HG02938 (cell line): ENCODE results near the gene GRID1.

ENCODE experiments used
- ATAC-seq: cut with Tn5 transposase; IDR thresholded peaks from one replicate; pipeline ENCODE4 v1.9.1; 2021; ENCODE audit warnings: mild to moderate bottlenecking, moderate library complexity; ENCODE audit not compliant: unreplicated experiment

GRID1 gene

DNA sequence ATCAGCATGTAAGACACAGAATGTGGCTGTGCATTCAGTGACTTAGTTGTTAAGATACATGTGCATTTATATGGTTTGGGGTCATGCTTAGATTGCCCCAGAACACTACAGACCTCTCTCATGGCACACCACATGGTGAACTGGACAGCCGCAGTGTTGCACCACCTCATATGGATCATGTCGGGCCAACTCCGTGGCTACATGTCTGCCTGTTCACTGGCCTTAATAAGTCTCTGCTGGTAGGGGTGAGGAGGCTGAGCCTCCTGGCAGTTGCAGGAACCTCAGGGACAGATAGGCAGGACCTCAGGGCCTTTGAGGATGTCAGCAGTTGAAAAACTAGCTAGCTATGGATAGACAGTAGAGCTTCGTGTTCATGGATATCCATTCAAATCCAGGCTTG, 751.0 kb downstream of the GRID1 start:
- ATAC-seq, result no peak

DNA sequence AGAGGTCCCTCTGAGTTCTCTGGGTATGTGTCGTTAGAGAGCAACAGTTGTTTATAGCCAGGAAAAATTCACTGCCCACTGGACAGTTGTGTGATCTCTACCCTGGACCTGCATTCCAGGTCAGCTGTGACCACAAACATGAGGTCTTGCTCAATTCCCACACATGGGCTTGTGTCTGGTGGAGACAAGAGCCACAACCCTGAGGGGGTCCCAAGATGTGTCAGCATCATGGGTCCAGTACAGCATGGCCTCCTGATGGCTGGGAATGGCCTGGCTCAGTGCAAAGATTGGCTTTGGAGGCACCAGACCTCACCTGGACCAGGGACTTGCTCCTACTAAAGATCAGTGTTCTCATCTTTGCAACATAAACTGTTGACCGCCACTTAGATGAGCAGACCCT, 751.6 kb downstream of the GRID1 start:
- ATAC-seq, result no peak

- ATAC-seq, result no peak
Measured at GRCh38 chr10:85614566-85614965, 752.0 kb downstream of the GRID1 start.

DNA sequence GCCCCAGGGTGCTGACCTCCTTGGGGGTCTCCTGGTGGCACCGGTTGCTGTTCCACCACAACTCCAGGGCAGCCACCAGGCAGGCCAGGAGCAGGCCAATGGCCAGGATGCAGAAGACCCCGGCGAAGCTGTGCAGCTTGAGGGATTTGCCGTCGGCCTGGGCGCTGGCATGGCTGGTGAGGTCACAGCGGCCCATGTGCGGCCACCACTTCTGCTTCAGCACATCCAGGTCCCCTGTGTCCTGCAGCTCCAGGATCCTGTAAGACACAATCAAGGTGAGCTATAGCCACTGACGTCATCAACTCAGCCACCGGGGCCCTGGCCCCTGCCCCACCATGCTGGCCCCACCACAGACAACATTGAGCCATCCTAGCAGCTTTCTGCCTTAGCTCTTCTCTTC, 753.2 kb downstream of the GRID1 start:
- ATAC-seq, result no peak

GRCh38 chr10:85612833-85613232, 753.8 kb downstream of the GRID1 start:
- peak; percentile 49 for ATAC-seq

- ATAC-seq, result peak; percentile 85
Measured at GRCh38 chr10:85612378-85612775, 754.2 kb downstream of the GRID1 start.

DNA sequence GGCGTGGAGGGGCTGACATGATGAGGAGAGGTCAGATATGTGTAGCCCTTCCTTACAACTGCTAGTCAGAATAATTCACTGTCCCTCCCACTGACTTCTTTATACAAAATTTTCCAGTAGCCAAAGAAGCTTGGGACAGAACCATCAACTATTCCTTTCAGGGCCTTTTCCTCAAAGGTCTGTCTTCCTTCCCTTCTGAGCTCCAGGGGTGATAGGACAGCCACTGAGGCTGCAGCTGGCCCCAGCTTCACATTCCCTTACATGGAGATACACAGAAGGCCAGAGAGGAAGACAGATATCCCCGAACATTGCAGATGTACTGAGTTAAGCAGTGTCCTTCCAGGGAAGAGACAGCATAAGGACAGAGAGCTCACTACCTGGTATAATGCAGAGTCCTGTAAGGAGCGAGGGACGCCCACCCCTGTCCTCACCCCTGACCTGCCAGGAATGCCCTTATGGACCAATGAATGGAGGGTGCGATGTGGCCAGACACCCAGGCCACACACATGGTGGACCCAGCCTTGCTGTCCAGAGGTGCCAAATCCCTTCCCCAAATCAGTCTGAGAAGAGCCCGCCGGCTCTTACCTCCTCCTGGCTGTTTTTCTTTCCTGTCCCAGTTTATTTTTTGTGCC, 754.7 kb downstream of the GRID1 start:
- no peak for ATAC-seq

DNA sequence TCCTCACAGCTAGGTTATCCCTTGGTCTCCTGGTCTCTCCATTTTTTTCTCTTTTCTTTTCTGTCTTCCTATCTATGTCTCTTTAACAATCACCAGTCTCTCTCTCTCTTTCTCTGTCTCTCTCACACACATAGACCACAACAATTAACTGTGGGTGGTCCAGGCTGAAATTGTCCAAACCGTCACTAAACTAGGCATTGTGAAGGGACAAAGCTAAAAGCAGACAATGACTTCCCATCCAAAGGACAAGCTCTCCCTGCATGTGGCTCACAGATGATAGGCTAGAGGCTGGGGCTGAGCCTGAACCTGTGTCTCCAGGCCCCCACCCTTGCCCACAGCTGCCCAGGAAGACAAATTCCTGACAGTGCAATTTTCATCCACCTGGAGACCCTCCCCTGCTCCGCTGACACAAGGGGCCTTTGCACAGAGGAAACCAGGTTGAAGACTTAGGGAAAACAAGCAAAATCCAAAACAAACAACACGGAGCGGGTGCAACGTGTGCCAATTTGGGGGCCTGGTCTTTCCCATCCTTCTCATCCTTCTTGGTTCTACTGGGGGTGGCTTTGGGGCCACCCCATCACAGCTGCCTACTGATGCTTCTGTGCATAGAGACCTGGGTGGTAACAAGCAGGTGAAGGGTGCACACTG, 755.4 kb downstream of the GRID1 start:
- no peak for ATAC-seq

- no peak for ATAC-seq
Measured at GRCh38 chr10:85610381-85611092, 756.1 kb downstream of the GRID1 start.

- ATAC-seq, result no peak
Measured at GRCh38 chr10:85609509-85609908, 757.1 kb downstream of the GRID1 start.

GRCh38 chr10:85608706-85609105, 757.9 kb downstream of the GRID1 start:
- no peak for ATAC-seq

GRCh38 chr10:85607043-85607695, 759.4 kb downstream of the GRID1 start:
- no peak for ATAC-seq

GRCh38 chr10:85606401-85606800, 760.2 kb downstream of the GRID1 start:
- ATAC-seq, result no peak

GRCh38 chr10:85604884-85605283, 761.7 kb downstream of the GRID1 start:
- no peak for ATAC-seq

- no peak for ATAC-seq
Measured at GRCh38 chr10:85604136-85604725, 762.4 kb downstream of the GRID1 start.

DNA sequence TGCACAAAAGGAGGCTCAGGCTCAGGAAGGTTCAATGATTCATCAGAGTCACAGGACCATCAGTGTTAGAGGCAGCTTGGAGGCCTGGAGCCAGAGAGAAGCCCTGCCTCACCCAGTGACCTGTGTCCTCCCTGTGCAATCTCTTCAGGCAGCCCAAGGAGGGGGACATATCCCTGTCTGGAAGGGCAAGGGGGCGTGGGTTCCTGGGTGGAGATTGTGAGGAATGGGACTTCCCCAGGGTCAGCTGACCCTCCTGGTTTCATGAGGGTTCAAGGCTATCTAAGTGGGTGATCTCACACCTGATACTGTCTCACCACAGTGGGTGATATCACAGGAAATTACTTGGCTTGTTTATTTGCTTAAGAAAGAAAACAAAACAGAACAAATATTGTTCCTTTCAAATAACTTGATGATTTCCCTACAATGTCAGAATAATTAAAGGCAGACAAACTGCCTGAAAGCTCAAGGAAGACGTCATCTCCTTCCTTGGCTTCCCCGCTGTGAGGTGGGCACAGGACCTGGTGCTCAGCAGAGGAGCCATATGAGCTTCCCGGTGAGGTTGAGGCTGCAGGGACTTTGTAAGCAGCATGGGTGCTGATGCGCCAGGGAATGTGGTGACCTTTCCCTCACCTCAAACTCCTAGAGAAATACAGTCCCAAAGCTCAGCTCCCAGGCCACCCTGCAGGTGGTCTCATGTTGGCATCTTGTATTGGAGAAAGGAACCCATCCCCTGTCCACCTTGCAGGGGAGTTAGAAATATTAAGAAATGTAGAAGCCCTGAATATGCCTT, 763.2 kb downstream of the GRID1 start:
- ATAC-seq, result no peak

DNA sequence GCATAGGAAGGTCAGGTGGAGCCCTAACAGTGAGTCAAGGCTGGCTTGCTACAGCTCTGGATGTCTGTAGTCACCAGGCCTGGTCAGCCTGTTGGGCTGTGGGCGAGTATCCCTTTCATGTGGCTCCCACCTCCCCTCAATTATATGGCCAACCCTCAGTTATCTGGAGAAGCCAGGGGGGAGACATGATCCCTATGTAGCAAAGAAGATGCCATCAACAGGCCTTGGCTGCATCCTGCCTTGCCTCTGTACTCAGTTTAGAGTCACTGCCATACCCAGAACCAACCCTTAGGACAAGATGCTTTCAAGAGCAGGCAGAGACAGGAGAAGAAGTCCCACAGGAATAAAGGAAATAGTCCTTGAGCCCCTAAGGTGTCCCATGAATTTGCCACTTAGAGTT, 763.9 kb downstream of the GRID1 start:
- no peak for ATAC-seq

GRCh38 chr10:85602306-85602705, 764.3 kb downstream of the GRID1 start:
- no peak for ATAC-seq

DNA sequence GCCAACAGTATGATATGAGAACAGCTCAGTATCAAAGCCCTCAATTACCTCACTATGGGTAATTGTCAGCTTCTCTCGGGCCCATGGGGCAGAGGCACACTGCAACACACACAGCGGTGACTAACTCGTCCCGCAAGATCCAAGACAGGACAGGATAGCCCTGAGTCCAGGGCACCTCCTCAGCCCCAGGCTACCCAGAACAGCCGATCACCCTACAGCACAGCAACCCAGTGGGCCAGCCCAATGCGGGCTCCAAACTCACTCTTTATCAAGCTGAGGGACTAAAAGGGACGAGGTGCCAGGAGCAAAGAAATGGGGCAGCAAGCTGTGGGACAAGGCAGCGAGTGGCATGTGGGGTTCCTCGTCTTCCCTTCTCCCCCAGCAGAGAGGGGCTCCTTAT, 765.1 kb downstream of the GRID1 start:
- ATAC-seq, result no peak

GRCh38 chr10:85600744-85601081, 765.9 kb downstream of the GRID1 start:
- ATAC-seq, result no peak
